CD4-positive, alpha-beta T cell (primary cell): Measurements from ENCODE around the gene YBX1. TPM values are rescaled to one million over a fixed set of nuclear protein-coding genes. Genes with fewer than 3 reads are reported as not detected.

ENCODE experiments used
- ATAC-seq: fragments of 200-7000 bp; cut with Tn5 transposase; one replicate; pipeline ENCODE4 v1.10.0; 2022; ENCODE audit warnings: mild to moderate bottlenecking; ENCODE audit not compliant: poor library complexity
- CTCF ChIA-PET: fragments of 350-600 bp; sonication (Branson Sonifier 250); formaldehyde crosslinking; loops from one replicate; lab custom pipeline; 2021; ENCODE audit warnings: antibody characterized with exemption, inconsistent platforms; lab: Charles Lee
- POLR2A ChIA-PET: fragments of 350-600 bp; sonication (Branson Sonifier 250); formaldehyde crosslinking; loops from one replicate; lab custom pipeline; 2021; ENCODE audit warnings: antibody characterized with exemption, inconsistent platforms; lab: Charles Lee
- DNase-seq, 14 experiments: peaks; one replicate each; pipeline ENCODE4 v3.0.0-alpha.2; 2013 to 2020; ENCODE audit warnings: mixed read lengths in 2 of 14
- H3K27ac ChIP-seq, 2 donors: one replicate each; pipeline versions ENCODE4 v1.5.1 to v1.7.0; 2013; ENCODE audit warnings: low read length in 2 of 2, low read depth in 1 of 2, mild to moderate bottlenecking in 1 of 2
- H3K27me3 ChIP-seq, 2 experiments: 1 replicate in 1 of 2; 2 replicates in 1 of 2; pipeline versions ENCODE4 v1.6.1 to v1.7.0; 2013; ENCODE audit warnings: low read length in 2 of 2, control low read depth in 1 of 2, mild to moderate bottlenecking in 1 of 2, moderate library complexity in 1 of 2; ENCODE audit not compliant: insufficient read depth in 2 of 2, control insufficient read depth in 1 of 2
- H3K36me3 ChIP-seq: one replicate; pipeline ENCODE4 v1.6.1; 2013; ENCODE audit warnings: low read length, control low read depth; ENCODE audit not compliant: insufficient read depth
- H3K4me1 ChIP-seq: one replicate; pipeline ENCODE4 v1.6.1; 2013; ENCODE audit warnings: low read length, control low read depth; ENCODE audit not compliant: insufficient read depth
- H3K4me3 ChIP-seq: one replicate; pipeline ENCODE4 v1.5.1; 2013; ENCODE audit warnings: mild to moderate bottlenecking, low read length, moderate library complexity
- H3K9me3 ChIP-seq, 2 experiments: 1 replicate in 1 of 2; 2 replicates in 1 of 2; pipeline versions ENCODE4 v1.6.1 to v1.7.0; 2013; ENCODE audit warnings: low read length in 2 of 2, mild to moderate bottlenecking in 2 of 2, control low read depth in 1 of 2, moderate library complexity in 1 of 2; ENCODE audit not compliant: control insufficient read depth in 1 of 2, insufficient read depth in 1 of 2
- H3K27ac Mint-ChIP-seq: one replicate; pipeline ENCODE4 v1.8.0; 2020; ENCODE audit warnings: mixed read lengths
- H3K27me3 Mint-ChIP-seq: one replicate; pipeline ENCODE4 v1.8.0; 2021; ENCODE audit warnings: mixed read lengths
- H3K36me3 Mint-ChIP-seq: one replicate; pipeline ENCODE4 v1.8.0; 2021; ENCODE audit warnings: low read depth, mixed read lengths
- H3K4me1 Mint-ChIP-seq: one replicate; pipeline ENCODE4 v1.8.0; 2021; ENCODE audit warnings: low read depth, mixed read lengths
- H3K4me3 Mint-ChIP-seq: one replicate; pipeline ENCODE4 v1.8.0; 2020; ENCODE audit warnings: mild to moderate bottlenecking, mixed read lengths
- H3K9me3 Mint-ChIP-seq: one replicate; pipeline ENCODE4 v1.8.0; 2020; ENCODE audit warnings: mixed read lengths
- CTCF ChIP-seq: fragments of 200-600 bp; IDR thresholded peaks from one replicate; pipeline ENCODE4 v1.8.0; 2022; ENCODE audit warnings: antibody characterized with exemption, mild to moderate bottlenecking
- intact Hi-C, 2 experiments: fragments of 100-400 bp; cut with DNase I in 1 of 2; cut with micrococcal nuclease in 1 of 2; formaldehyde crosslinking; loops; one replicate each; pipeline versions ENCODE4 v1.15.1 to v1.9.0; 2023 to 2025; cut with DNase I, micrococcal nuclease
- total RNA-seq, 174 experiments: library from RNA in 2 of 174; stranded (reverse) in 2 of 174; gene quantifications; one replicate each; pipeline ENCODE4 v1.2.3 and lab custom pipeline; 2021 to 2026

The YBX1 gene
- total RNA-seq, 2 experiments from 2014 or later, result 372 to 389 TPM

DNA sequence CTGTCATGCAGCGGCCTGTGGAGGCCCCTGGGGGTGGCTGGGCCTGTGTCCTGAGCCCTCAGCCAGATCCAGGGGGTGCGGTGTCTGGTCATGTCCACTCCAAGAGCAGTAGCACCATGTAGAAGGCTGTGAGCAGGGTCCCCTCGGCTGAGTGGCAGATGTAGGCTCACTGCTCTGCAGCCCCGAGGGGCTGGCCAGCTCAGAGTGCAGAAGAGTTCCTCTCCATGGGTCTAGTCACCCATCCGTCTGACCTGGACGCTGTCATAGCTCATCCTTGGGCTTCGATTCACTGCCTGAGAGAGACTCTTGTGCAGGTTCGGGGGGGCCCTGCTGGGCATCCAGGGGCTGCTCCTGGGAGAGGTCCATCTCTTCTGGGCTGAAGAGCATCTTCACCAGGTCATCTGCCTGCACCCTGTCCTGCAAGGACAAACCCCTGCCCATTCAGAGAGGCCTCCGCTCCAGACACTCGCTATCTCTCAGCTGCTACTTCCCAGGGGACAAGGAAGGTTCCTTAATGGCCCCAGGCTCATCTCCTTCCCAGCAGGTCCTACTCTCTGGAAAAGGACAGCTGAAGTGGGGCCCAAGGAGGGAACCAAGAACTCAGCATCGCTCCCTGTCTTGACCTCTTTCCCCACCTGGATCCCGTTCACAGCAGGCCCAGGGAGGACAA, 64.4 kb downstream of the YBX1 start:
- H3K4me1 ChIP-seq, result no peaks in the 10 kb centered on the region
- Mint-ChIP-seq H3K27ac (no peak overlapping the region), H3K4me3 (no peak overlapping the region), H3K9me3 (no peaks in the 10 kb centered on the region), H3K36me3 (peaks cover 54% of the 10 kb centered on the region), H3K27me3 (no peaks in the 10 kb centered on the region), H3K4me1 (no peaks in the 10 kb centered on the region)
- H3K36me3 ChIP-seq, result peaks cover 40% of the 10 kb centered on the region
- H3K9me3 ChIP-seq, result no peaks in the 10 kb centered on the region
- TF ChIP-seq CTCF, result no peak
- no peak overlapping the region for H3K27ac ChIP-seq
- H3K27me3 ChIP-seq, result no peaks in the 10 kb centered on the region
- no peak for DNase-seq
- CTCF ChIA-PET, result interaction anchor here (0.7 to 2.4 kb wide), 5 partner anchors 17 to 402 kb away, joined by 3 to 6 read pairs (median 3); no protein-coding TSS in a partner anchor
- intact Hi-C loops, result loop anchor here (1.0 to 5.0 kb wide), 3 partner anchors 168 to 599 kb away; no protein-coding TSS in a partner anchor
- POLR2A ChIA-PET, result interaction anchor here (1.1 kb wide), 1 partner anchor 20 kb away, joined by 4 read pairs; the partner anchor contains the start of genes C1orf50 and P3H1
- no peak overlapping the region for H3K4me3 ChIP-seq
- no peak for ATAC-seq

DNA sequence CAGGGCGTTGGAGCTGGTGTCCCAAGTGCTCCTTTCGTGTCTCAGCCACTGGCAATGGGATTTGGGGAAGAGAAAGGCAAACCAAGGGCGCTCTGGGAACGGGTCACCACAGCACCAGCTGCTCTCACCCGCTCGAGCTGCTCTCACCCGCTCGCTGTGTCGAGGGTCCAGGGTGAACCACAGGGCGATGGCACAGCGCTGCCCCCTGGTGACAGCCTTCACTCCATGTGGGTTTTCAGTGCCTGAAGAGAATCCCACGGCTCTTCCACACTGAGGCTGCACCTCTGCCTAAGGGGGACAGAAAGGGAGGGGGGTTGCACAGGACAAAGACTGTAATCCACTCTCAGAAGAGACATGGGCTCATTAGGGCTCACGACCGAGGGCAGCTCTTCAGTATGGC, 64.9 kb downstream of the YBX1 start:
- Histone ChIP-seq H3K27ac (no peak overlapping the region), H3K27me3 (no peaks in the 10 kb centered on the region), H3K36me3 (peaks cover 46% of the 10 kb centered on the region), H3K9me3 (no peaks in the 10 kb centered on the region), H3K4me1 (no peaks in the 10 kb centered on the region), H3K4me3 (no peak overlapping the region)
- H3K4me3 Mint-ChIP-seq, result no peak overlapping the region
- CTCF ChIA-PET, result interaction anchor here (0.7 to 2.4 kb wide), 5 partner anchors 18 to 403 kb away, joined by 3 to 6 read pairs (median 3); no protein-coding TSS in a partner anchor
- POLR2A ChIA-PET, result no interaction called here
- intact Hi-C loops, result loop anchor here (1.0 to 5.0 kb wide), 3 partner anchors 169 to 600 kb away; no protein-coding TSS in a partner anchor
- H3K27ac Mint-ChIP-seq, result no peak overlapping the region
- DNase-seq (peak in 13 of 14 experiments; percentile 15 to 68 (median 41)), ATAC-seq (peak; percentile 48)
- peak; percentile 69 for TF ChIP-seq CTCF
- no peaks in the 10 kb centered on the region for H3K27me3 Mint-ChIP-seq
- peaks cover 60% of the 10 kb centered on the region for H3K36me3 Mint-ChIP-seq
- H3K4me1 Mint-ChIP-seq, result no peaks in the 10 kb centered on the region
- H3K9me3 Mint-ChIP-seq, result no peaks in the 10 kb centered on the region

GRCh38 chr1:42748021-42748420, 65.8 kb downstream of the YBX1 start:
- no peak overlapping the region for H3K27ac ChIP-seq
- ChIA-PET CTCF (interaction anchor here (1.2 to 2.4 kb wide), 2 partner anchors 104 to 170 kb away, joined by 3 to 6 read pairs; no protein-coding TSS in a partner anchor), POLR2A (no interaction called here)
- H3K4me3 Mint-ChIP-seq, result no peak overlapping the region
- peaks cover 55% of the 10 kb centered on the region for H3K36me3 ChIP-seq
- H3K9me3 Mint-ChIP-seq, result no peaks in the 10 kb centered on the region
- H3K4me3 ChIP-seq, result no peak overlapping the region
- H3K27me3 ChIP-seq, result no peaks in the 10 kb centered on the region
- H3K4me1 Mint-ChIP-seq, result no peaks in the 10 kb centered on the region
- H3K4me1 ChIP-seq, result no peaks in the 10 kb centered on the region
- no peak for TF ChIP-seq CTCF
- no peaks in the 10 kb centered on the region for H3K9me3 ChIP-seq
- H3K27me3 Mint-ChIP-seq, result no peaks in the 10 kb centered on the region
- intact Hi-C loops, result loop anchor here in 1 of 2 experiments (2.0 to 5.0 kb wide), 3 partner anchors 406 to 601 kb away; no protein-coding TSS in a partner anchor
- ATAC-seq (no peak), DNase-seq (no peak)
- H3K36me3 Mint-ChIP-seq, result peaks cover 69% of the 10 kb centered on the region
- H3K27ac Mint-ChIP-seq, result no peak overlapping the region
